ENCODE measurements around the gene STRIP2.
"Not testable (repeated sequence)": the region's sequence is repeated elsewhere in the genome, so short reads cannot be mapped to it uniquely, and the experiment has no call there.

The STRIP2 gene

DNA sequence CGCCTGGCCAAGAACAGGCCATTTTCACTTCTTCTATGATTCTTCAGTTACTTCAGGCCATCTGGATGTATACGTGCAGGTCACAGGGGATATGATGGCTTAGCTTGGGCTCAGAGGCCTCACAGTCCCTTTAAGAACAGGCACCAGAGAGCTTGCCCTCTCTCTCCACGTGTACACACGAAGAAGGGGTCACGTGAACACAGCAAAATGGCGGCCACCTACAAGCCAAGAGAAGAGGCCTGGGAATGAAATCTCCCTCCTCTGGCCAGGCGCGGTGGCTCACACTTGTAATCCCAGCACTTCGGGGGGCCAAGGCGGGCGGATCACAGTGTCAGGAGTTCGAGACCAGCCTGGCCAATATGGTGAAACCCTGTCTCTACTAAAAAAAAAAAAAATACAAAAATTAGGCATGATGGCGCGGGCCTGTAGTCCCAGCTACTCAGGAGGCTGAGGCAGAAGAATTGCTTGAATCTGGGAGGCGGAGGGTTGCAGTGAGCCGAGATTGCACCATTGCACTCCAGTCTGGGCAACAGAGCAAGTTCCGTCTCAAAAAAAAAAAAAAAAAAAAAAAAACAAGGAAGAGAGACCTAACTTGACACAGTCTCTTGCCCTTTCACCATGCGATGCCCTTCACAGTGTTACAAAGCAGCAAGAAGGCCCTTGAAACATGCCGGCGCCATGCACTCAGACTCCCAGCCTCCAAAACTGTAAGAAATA is 100.5 kb downstream of the STRIP2 start:
- not testable (repeated sequence) for DNase-seq

DNA sequence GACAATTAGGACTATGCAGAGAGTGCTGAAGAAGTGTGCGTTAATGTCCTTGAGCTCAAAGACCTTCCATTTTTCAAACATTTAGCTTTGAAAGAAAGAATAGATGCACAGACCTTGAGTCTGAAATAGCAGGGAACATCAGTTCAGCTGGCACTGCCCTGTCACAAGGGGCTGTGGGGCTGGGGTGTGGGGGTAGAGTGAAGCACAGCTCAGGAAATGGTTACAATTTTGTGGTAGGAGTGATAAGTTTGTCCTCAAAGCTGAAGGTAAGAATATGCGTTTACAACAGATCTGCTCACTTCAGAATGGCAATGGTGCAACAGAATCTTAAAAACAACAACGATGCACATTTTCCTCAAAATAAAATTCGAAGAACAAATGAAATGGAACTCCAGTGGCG is 101.7 kb downstream of the STRIP2 start:
- DNase-seq, result no peak

DNA sequence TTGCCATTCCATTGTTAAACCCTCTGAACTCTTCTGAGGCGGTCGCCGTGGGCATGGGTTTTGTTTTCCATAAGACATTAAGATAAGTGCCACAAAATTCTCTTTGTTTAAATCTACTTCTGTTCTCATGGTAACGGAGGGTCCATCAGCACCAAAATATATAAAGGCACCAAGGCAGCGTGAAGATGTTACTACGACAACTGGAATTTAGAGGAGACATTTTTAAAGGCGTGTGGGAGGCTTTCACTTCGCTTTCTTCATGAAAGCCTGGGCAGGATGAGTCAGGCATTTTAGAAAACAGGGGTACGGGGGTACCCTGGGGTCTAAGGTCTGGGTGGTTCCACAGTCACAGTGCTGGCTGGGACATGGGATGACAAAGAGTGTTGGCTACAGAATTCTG is 102.1 kb downstream of the STRIP2 start:
- no peak for DNase-seq

Measured in Kasumi-1 (cell line).